Panc1 (cell line): ENCODE measurements around the gene ZNF700. TPM values are rescaled to one million over a fixed set of nuclear protein-coding genes. Genes with fewer than 3 reads are reported as not detected.

Source experiments
- ATAC-seq: fragments of 200-7000 bp; cut with Tn5 transposase; 2 replicates; pipeline ENCODE4 v1.9.1; 2020; ENCODE audit warnings: mild to moderate bottlenecking, moderate library complexity
- BruUV-seq: library from RNA; stranded (reverse); fragments of 400-500 nt; replicated peaks from 2 replicates; lab custom pipeline; 2021; lab: Mats Ljungman, UMichigan
- CTCF ChIA-PET: fragments of 300-600 bp; sonication (Branson Sonifier 250); formaldehyde crosslinking; loops from one replicate; lab custom pipeline; 2022; ENCODE audit warnings: antibody characterized with exemption; lab: Charles Lee
- POLR2A ChIA-PET: fragments of 300-600 bp; sonication (Branson Sonifier 250); formaldehyde crosslinking; loops from one replicate; lab custom pipeline; 2022; ENCODE audit warnings: antibody characterized with exemption; lab: Charles Lee
- DNase-seq: peaks from one replicate; pipeline ENCODE4 v3.0.0-alpha.2; 2010; ENCODE audit warnings: low read depth, low spot score
- H3K27ac ChIP-seq: 2 replicates; pipeline ENCODE4 v1.5.1; 2011; ENCODE audit warnings: mild to moderate bottlenecking, low read length, inconsistent platforms
- H3K27me3 ChIP-seq: fragments of 200-500 bp; sonication (Bioruptor generic); 2 replicates; pipeline ENCODE4 v1.6.0; 2014; ENCODE audit warnings: low read length, inconsistent platforms; ENCODE audit not compliant: control insufficient read depth, insufficient read depth
- H3K36me3 ChIP-seq: fragments of 200-500 bp; sonication (Bioruptor generic); 2 replicates; pipeline ENCODE4 v1.5.1; 2014; ENCODE audit warnings: inconsistent platforms, mild to moderate bottlenecking, low read length, moderate library complexity; ENCODE audit not compliant: control insufficient read depth, insufficient read depth
- H3K4me1 ChIP-seq: 2 replicates; pipeline ENCODE4 v1.5.1; 2011; ENCODE audit warnings: inconsistent platforms, mild to moderate bottlenecking, low read length, moderate library complexity; ENCODE audit not compliant: control insufficient read depth, insufficient read depth
- H3K4me3 ChIP-seq, 2 experiments: 2 replicates each; pipeline ENCODE4 v1.5.1; 2011 to 2012; ENCODE audit warnings: low read depth in 2 of 2, low read length in 2 of 2, mild to moderate bottlenecking in 2 of 2, inconsistent platforms in 1 of 2, moderate library complexity in 1 of 2
- H3K9me3 ChIP-seq: fragments of 200-500 bp; sonication (Bioruptor generic); 2 replicates; pipeline ENCODE4 v1.5.1; 2014; ENCODE audit warnings: low read depth, mild to moderate bottlenecking, inconsistent platforms, low read length, moderate library complexity; ENCODE audit not compliant: control insufficient read depth, insufficient read depth
- CTCF ChIP-seq: fragments of 450-650 bp; IDR thresholded peaks from 2 replicates; pipeline ENCODE4 v1.5.1; 2017; ENCODE audit warnings: mild to moderate bottlenecking
- POLR2AphosphoS5 ChIP-seq: IDR thresholded peaks from 2 replicates; pipeline ENCODE4 v1.6.1; 2012; ENCODE audit warnings: mild to moderate bottlenecking, low read depth, low read length, moderate library complexity
- REST ChIP-seq, 2 experiments: IDR thresholded peaks; 2 replicates each; pipeline ENCODE4 v1.6.1; 2011 to 2012; ENCODE audit warnings: low read depth in 2 of 2, control low read depth in 1 of 2, low read length in 1 of 2, mild to moderate bottlenecking in 1 of 2, moderate library complexity in 1 of 2; ENCODE audit not compliant: insufficient read depth in 1 of 2
- SIN3A ChIP-seq: IDR thresholded peaks from 2 replicates; pipeline ENCODE4 v1.6.1; 2012; ENCODE audit warnings: low read depth, mild to moderate bottlenecking, low read length, moderate library complexity, borderline replicate concordance; ENCODE audit not compliant: insufficient read depth
- TCF7L2 ChIP-seq: IDR thresholded peaks from 2 replicates; pipeline ENCODE4 v1.6.1; 2011; ENCODE audit warnings: mild to moderate bottlenecking, low read depth, low read length, inconsistent platforms
- in situ Hi-C: cut with HindIII; loops from 2 replicates; pipeline ENCODE4 v1.10.0; 2016; ENCODE audit warnings: low sequenced_read_pairs, low pct_unique_long_range_greater_than_20kb
- intact Hi-C: fragments of 100-400 bp; cut with micrococcal nuclease; formaldehyde crosslinking; loops from one replicate; pipeline ENCODE4 v1.10.0; 2022; ENCODE audit not compliant: unreplicated experiment
- total RNA-seq: library from RNA; stranded (reverse); gene quantifications from one replicate; pipeline ENCODE4 v1.2.1, GENCODE V29; 2021; ENCODE audit not compliant: unreplicated experiment

ZNF700 gene
- total RNA-seq, 1 experiment from 2014 or later, result 10.4 TPM

GRCh38 chr19:11973019-11973810 lies 48.3 kb downstream of the ZNF700 start:
- ATAC-seq (no peak), DNase-seq (no peak)
- in situ Hi-C loops (no loop called here), intact Hi-C loops (no loop called here)
- no peaks in the 10 kb centered on the region for H3K36me3 ChIP-seq
- no TSS peak for BruUV-seq
- TF ChIP-seq TCF7L2, result no peak
- no peak for TF ChIP-seq SIN3A
- no peak for TF ChIP-seq POLR2AphosphoS5
- no peak for TF ChIP-seq REST (IDR thresholded peaks at IDR 0.05; ENCODE audit: insufficient read depth in 1 of 2, low read depth in 2 of 2, low read length in 1 of 2)
- no peak for TF ChIP-seq CTCF
- POLR2A ChIA-PET, result interaction anchor here (0.7 kb wide), 1 partner anchor 1309 kb away, joined by 5 read pairs; no protein-coding TSS in a partner anchor
- H3K9me3 ChIP-seq, result peaks cover 6% of the 10 kb centered on the region; the same call in 1 of the 2 replicates
- no peak overlapping the region for H3K27ac ChIP-seq
- no peaks in the 10 kb centered on the region for H3K27me3 ChIP-seq
- no peak overlapping the region for H3K4me3 ChIP-seq
- no peaks in the 10 kb centered on the region for H3K4me1 ChIP-seq
- CTCF ChIA-PET, result no interaction called here

GRCh38 chr19:11978492-11979100 lies 53.7 kb downstream of the ZNF700 start:
- no peak overlapping the region for H3K4me3 ChIP-seq
- BruUV-seq, result no TSS peak
- H3K9me3 ChIP-seq, result peaks cover 39% of the 10 kb centered on the region
- no peak overlapping the region for H3K27ac ChIP-seq
- CTCF ChIA-PET, result no interaction called here
- POLR2A ChIA-PET, result no interaction called here
- intact Hi-C loops (no loop called here), in situ Hi-C loops (no loop called here)
- no peaks in the 10 kb centered on the region for H3K4me1 ChIP-seq
- no peaks in the 10 kb centered on the region for H3K27me3 ChIP-seq
- DNase-seq, result no peak
- no peak for ATAC-seq
- TF ChIP-seq CTCF (no peak), SIN3A (no peak), POLR2AphosphoS5 (no peak), REST (IDR thresholded peaks at IDR 0.05; ENCODE audit: insufficient read depth in 1 of 2, low read depth in 2 of 2, low read length in 1 of 2) (no peak), TCF7L2 (no peak)
- no peaks in the 10 kb centered on the region for H3K36me3 ChIP-seq
